Activated CD4-positive, alpha-beta T cell treated with anti-CD3 and anti-CD28 coated beads for 36 hours (primary cell): ENCODE measurements around the gene GPC6. TPM values are rescaled to one million over a fixed set of nuclear protein-coding genes. Genes with fewer than 3 reads are reported as not detected.

Experiments used
- ATAC-seq: fragments of 200-7000 bp; cut with Tn5 transposase; one replicate; pipeline ENCODE4 v1.10.0; 2021; ENCODE audit warnings: mild to moderate bottlenecking, moderate library complexity
- CTCF ChIA-PET: fragments of 350-600 bp; sonication (Branson Sonifier 250); formaldehyde crosslinking; loops from one replicate; lab custom pipeline; 2021; ENCODE audit warnings: antibody characterized with exemption; lab: Charles Lee
- POLR2A ChIA-PET: fragments of 350-600 bp; sonication (Branson Sonifier 250); formaldehyde crosslinking; loops from one replicate; lab custom pipeline; 2021; ENCODE audit warnings: antibody characterized with exemption, inconsistent platforms; lab: Charles Lee
- DNase-seq: peaks from one replicate; pipeline ENCODE4 v3.0.0-alpha.2; 2020
- H3K27ac Mint-ChIP-seq: one replicate; pipeline ENCODE4 v1.8.0; 2021; ENCODE audit warnings: mixed read lengths
- H3K27me3 Mint-ChIP-seq: one replicate; pipeline ENCODE4 v1.8.0; 2021; ENCODE audit warnings: mixed read lengths
- H3K36me3 Mint-ChIP-seq: one replicate; pipeline ENCODE4 v1.8.0; 2021; ENCODE audit warnings: low read depth, mixed read lengths
- H3K4me1 Mint-ChIP-seq: one replicate; pipeline ENCODE4 v1.8.0; 2021; ENCODE audit warnings: mixed read lengths
- H3K4me3 Mint-ChIP-seq: one replicate; pipeline ENCODE4 v1.8.0; 2021; ENCODE audit warnings: mild to moderate bottlenecking, moderate library complexity, mixed read lengths
- H3K9me3 Mint-ChIP-seq: one replicate; pipeline ENCODE4 v1.8.0; 2021; ENCODE audit warnings: low read depth, mixed read lengths
- intact Hi-C, 2 experiments: fragments of 100-400 bp; cut with DNase I in 1 of 2; cut with micrococcal nuclease in 1 of 2; formaldehyde crosslinking; loops; one replicate each; pipeline versions ENCODE4 v1.14.2 to v1.15.1; 2022 to 2024; cut with DNase I, micrococcal nuclease
- total RNA-seq, 2 experiments: library from RNA; stranded (reverse); gene quantifications; one replicate each; pipeline ENCODE4 v1.2.3, GENCODE V29; 2021

The GPC6 gene
- total RNA-seq, 2 experiments from 2014 or later: not detected

DNA sequence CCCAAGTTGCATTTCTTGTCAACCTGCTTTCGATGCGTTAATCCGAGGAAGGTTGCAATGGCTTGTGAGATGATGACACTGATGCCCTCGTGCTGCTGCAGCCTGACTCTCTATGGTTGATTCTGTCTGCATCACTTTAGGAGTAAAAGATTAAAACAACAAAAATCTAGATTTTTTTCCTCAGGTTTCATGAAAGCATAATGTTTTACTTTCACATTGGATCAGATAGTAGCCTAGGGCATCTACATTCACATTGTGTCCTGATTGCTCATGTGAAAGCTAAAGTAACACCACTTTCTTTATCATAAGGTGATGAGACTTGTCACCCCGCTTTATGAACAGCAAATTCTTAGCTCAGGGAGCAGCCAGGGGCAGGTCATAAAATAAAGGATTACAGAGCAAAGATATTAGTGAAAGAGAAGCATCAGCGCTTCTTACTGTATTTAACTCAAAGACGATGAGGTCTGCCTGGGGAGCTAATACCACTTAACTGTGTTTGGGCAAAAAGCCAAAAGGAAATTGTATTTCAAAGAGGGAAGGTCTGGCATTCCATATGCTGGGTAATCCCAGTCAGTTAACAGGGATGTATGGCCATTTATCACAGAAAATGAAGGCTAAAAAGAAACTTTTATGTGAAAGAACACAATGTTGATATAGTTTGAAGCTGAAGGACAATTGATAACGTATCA, 270.5 kb downstream of the GPC6 start:
- ChIA-PET POLR2A (interaction anchor here (0.5 to 1.0 kb wide), 2 partner anchors 10 to 654 kb away, joined by 3 to 5 read pairs; no protein-coding TSS in a partner anchor), CTCF (no interaction called here)
- Mint-ChIP-seq H3K36me3 (no peaks in the 10 kb centered on the region), H3K27me3 (peaks cover 3% of the 10 kb centered on the region), H3K9me3 (peaks cover 2% of the 10 kb centered on the region), H3K4me3 (no peak overlapping the region), H3K27ac (no peak overlapping the region), H3K4me1 (no peaks in the 10 kb centered on the region)
- intact Hi-C loops: no loop called here
- no peak for ATAC-seq
- no peak for DNase-seq

DNA sequence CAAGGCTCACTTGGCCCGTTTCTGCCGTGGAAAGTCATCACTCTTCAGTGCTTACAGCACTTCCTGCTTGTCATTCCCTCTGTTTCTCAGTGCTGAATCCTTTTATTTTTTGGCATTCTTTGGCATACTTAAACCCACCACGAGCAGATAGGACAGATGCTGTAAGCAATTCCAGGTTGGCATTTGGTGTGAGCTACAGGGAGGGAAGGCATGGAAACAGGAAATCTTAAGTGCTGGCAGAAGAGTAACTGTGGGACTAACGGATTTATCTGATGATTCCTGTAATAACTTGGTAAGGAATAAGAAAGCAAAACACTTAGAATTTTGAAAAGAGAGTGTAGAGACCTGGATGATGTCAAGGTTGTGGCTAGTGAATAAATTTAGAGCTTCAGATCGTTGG, 273.4 kb downstream of the GPC6 start:
- Mint-ChIP-seq H3K4me1 (no peaks in the 10 kb centered on the region), H3K4me3 (no peak overlapping the region), H3K9me3 (no peaks in the 10 kb centered on the region), H3K27ac (no peak overlapping the region), H3K27me3 (peaks cover 4% of the 10 kb centered on the region), H3K36me3 (no peaks in the 10 kb centered on the region)
- POLR2A ChIA-PET: no interaction called here
- CTCF ChIA-PET: no interaction called here
- intact Hi-C loops: no loop called here
- DNase-seq (no peak), ATAC-seq (no peak)

DNA sequence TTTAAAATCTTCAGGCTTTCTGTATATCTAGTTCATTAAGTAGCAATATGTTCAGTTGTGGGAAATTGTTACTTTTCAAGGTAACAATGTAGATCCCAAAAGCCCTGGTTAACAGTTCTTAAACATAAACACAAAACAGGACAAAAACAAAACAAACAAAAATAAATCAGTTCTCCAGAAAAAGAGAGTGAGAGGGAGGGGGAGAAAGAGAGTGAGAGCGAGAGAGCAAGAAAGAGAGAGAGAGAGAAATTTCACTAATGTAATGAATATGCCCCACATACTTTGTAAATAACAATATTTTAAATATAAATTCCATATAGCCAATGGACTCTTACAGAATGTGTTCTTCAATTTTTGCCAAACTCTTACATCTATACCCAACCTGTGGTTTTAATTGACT, 275.5 kb downstream of the GPC6 start:
- no peak for ATAC-seq
- POLR2A ChIA-PET: no interaction called here

DNA sequence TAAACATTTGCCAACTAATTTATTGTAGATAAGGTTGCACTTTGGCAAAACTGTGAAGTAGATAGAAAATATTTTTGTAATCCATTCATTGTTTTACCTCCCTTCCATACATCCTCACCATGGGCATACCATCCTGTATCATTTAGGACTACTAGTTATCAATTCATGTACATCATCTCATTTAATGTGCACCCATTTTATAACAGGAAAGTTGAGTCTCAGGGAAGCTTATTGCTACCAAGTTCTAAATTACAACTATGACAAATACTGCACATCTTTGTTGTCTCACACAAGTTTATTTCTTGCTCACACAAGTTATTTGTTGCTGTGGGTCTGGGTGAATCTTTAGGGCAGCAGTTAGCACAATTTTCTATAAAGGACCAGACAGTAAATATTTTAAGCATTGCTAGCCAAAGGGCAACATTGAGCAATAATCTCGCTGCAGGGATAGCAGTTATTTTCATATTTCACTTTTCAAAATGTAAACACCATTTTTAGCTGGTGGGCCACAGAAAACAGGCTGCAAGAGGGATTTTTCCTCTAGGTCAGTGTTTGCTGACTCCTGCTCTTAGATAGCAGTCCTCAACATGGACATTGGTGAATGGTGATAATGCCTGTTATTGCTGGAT, 276.5 kb downstream of the GPC6 start:
- CTCF ChIA-PET: no interaction called here
- H3K4me1 Mint-ChIP-seq: no peaks in the 10 kb centered on the region
- POLR2A ChIA-PET: no interaction called here
- H3K27me3 Mint-ChIP-seq: peaks cover 2% of the 10 kb centered on the region
- intact Hi-C loops: no loop called here
- H3K36me3 Mint-ChIP-seq: no peaks in the 10 kb centered on the region
- H3K4me3 Mint-ChIP-seq: no peak overlapping the region
- DNase-seq (no peak), ATAC-seq (no peak)
- H3K27ac Mint-ChIP-seq: no peak overlapping the region
- peaks cover 3% of the 10 kb centered on the region for H3K9me3 Mint-ChIP-seq

More for the DNA sequence above, 275.5 kb downstream of the GPC6 start:
- Mint-ChIP-seq H3K27ac (no peak overlapping the region), H3K9me3 (peaks cover 2% of the 10 kb centered on the region), H3K27me3 (peaks cover 4% of the 10 kb centered on the region), H3K4me3 (no peak overlapping the region), H3K36me3 (no peaks in the 10 kb centered on the region), H3K4me1 (no peaks in the 10 kb centered on the region)
- CTCF ChIA-PET: no interaction called here
- no peak for DNase-seq
- intact Hi-C loops: no loop called here

DNA sequence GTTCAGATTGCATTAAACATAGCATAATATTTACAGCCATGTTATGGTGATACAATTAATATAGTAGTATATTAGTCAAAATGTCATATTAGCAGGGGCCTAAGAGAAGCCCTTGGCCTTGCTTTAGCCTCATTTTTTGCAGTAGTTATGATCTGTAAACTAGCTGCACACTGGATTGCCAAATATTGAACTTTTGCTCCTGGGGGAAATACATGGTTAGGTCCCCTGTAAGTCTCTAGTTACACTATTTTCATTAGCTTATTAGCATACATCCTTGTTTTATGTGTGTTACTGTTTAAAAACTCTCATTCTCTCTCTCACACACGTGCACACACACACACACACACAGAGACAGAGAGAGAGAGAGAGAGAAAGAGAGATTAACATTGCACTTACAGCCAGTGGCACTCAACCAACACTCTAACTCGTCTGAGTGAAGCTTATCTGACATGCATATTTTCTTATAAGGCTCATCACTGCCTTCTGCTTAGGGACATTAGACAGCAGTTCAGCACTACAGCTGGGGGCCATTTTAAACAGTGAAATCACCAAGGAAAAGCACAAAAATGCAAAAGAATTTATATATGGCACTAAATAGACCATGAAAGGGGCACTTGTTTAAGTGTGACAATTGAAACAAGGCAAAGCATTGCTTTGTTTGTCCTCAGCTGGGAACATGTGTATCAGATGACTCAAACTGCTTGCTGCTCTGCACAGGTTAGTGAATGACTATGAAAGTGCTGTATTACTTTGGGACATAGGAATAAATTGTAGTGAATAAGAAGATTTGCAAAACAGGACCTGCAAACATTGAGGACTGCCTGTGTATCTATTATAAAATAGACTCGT, 278.7 kb downstream of the GPC6 start:
- intact Hi-C loops: no loop called here
- H3K27ac Mint-ChIP-seq: no peak overlapping the region

DNA sequence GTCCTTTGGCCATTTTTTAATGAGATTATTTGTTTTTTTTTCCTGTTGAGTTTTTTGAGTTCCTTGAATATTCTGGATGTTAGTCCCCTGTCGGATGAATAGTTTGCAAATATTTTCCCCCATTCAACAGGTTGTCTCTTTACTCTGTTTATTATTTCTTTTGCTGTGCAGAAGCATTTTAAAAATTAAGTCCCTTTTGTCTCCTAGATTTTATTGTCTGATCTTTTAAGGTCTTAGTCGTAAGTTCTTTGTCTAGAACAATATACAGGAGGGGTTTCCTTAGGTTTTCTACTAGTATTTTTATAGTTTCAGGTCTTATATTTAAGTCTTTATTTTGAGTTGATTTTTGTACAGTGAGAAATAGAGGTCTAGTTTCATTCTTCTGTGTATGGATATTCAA, 284.4 kb downstream of the GPC6 start:
- Mint-ChIP-seq H3K27me3 (peaks cover 4% of the 10 kb centered on the region), H3K36me3 (no peaks in the 10 kb centered on the region), H3K27ac (no peak overlapping the region), H3K4me3 (no peak overlapping the region), H3K4me1 (no peaks in the 10 kb centered on the region), H3K9me3 (peaks cover 3% of the 10 kb centered on the region)
- DNase-seq (no peak), ATAC-seq (no peak)
- ChIA-PET POLR2A (no interaction called here), CTCF (no interaction called here)
- intact Hi-C loops: no loop called here

More for the DNA sequence above, 278.7 kb downstream of the GPC6 start:
- POLR2A ChIA-PET: no interaction called here
- ATAC-seq (no peak), DNase-seq (no peak)
- CTCF ChIA-PET: no interaction called here
- Mint-ChIP-seq H3K4me1 (no peaks in the 10 kb centered on the region), H3K27me3 (peaks cover 2% of the 10 kb centered on the region), H3K9me3 (peaks cover 3% of the 10 kb centered on the region), H3K36me3 (no peaks in the 10 kb centered on the region), H3K4me3 (no peak overlapping the region)

DNA sequence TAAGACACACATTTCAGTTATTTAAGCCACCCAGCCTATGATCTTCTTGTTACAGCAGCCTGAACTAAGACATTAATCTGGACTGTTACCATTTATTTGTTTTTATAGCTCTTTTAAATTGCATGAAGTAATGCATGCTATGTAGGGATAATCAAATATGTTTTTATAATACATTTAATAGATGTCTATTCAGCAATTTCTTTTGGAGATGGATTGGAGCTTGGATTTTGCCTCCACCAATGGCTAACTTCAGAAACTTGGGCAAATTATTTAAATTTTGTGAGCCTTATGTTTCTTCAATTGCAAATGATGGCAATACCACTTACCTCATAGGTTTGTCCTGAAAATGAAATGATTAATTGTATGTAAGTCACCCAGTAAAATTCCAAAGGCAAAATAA, 288.7 kb downstream of the GPC6 start:
- H3K27ac Mint-ChIP-seq: no peak overlapping the region
- intact Hi-C loops: no loop called here
- ChIA-PET CTCF (interaction anchor here (0.7 kb wide), 1 partner anchor 892 kb away, joined by 3 read pairs; no protein-coding TSS in a partner anchor), POLR2A (no interaction called here)
- H3K36me3 Mint-ChIP-seq: no peaks in the 10 kb centered on the region
- no peak for ATAC-seq
- H3K4me1 Mint-ChIP-seq: no peaks in the 10 kb centered on the region
- peaks cover 4% of the 10 kb centered on the region for H3K27me3 Mint-ChIP-seq
- no peaks in the 10 kb centered on the region for H3K9me3 Mint-ChIP-seq
- no peak overlapping the region for H3K4me3 Mint-ChIP-seq
- DNase-seq: no peak

DNA sequence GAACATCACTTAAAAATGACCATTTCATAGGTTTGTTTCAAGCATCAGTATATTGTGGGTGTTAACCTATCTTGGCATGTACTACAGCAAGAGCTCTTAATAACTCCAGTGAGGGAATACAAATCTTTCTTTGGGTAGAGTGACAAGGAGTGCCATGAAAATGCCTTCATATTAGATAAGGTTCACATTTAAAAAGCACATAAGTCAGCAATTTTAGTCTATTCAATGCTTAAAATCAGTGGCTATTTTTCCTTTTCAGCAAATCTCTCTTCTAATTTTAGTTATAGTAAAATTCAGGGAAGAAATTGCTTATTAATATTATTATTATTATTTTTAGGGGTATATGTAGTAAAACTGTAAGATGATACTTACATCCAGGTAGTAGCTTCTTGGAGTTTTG, 291.1 kb downstream of the GPC6 start:
- Mint-ChIP-seq H3K36me3 (no peaks in the 10 kb centered on the region), H3K9me3 (no peaks in the 10 kb centered on the region), H3K27ac (no peak overlapping the region), H3K4me1 (no peaks in the 10 kb centered on the region), H3K27me3 (peaks cover 2% of the 10 kb centered on the region), H3K4me3 (no peak overlapping the region)
- intact Hi-C loops: no loop called here
- DNase-seq (no peak), ATAC-seq (no peak)
- ChIA-PET POLR2A (no interaction called here), CTCF (no interaction called here)

DNA sequence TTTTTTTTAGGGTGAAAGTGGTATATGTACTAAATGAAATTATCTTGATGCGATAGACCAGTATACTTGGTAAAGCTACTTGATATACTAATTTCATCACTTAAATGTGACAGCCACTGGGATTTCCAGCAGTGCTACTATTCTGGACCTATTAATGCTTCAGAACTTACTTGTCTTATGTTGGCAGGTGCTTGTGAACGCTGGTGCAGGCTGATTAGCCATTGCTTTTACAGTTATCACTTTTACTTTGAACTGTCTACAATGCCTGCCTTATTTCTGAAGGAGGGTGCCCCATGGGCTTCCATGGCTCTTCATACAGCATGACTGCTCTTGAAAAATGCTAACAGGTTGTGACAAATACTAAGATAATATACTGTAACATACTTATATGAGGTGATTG, 294.7 kb downstream of the GPC6 start:
- H3K27me3 Mint-ChIP-seq: no peaks in the 10 kb centered on the region
- intact Hi-C loops: no loop called here
- no peaks in the 10 kb centered on the region for H3K4me1 Mint-ChIP-seq
- DNase-seq (no peak), ATAC-seq (no peak)
- H3K27ac Mint-ChIP-seq: no peak overlapping the region
- no peak overlapping the region for H3K4me3 Mint-ChIP-seq
- no peaks in the 10 kb centered on the region for H3K36me3 Mint-ChIP-seq
- ChIA-PET POLR2A (no interaction called here), CTCF (no interaction called here)
- no peaks in the 10 kb centered on the region for H3K9me3 Mint-ChIP-seq

DNA sequence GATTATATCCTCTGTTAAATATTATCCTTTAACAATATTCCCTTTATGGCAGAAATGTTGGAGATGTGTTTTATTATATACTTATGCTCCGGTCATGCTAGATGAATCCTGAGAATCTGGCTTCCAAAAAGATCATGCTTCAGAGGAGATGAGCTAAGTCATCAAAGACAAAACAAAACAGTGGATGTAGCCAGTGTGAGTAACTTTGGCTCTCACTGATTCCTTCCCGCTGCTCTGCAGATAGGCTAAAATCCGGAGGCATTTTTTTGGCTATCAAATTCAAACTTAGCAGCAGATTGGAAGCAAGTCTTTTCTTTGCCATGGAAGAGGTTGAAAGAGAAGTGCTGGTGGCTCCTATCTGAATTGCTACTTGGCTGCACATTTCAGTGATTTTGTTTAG, 295.9 kb downstream of the GPC6 start:
- no peak for DNase-seq
- H3K9me3 Mint-ChIP-seq: no peaks in the 10 kb centered on the region
- no peaks in the 10 kb centered on the region for H3K36me3 Mint-ChIP-seq
- H3K4me3 Mint-ChIP-seq: no peak overlapping the region
- no peak for ATAC-seq
- ChIA-PET POLR2A (no interaction called here), CTCF (no interaction called here)
- H3K27ac Mint-ChIP-seq: no peak overlapping the region
- H3K4me1 Mint-ChIP-seq: no peaks in the 10 kb centered on the region
- no peaks in the 10 kb centered on the region for H3K27me3 Mint-ChIP-seq
- intact Hi-C loops: no loop called here

DNA sequence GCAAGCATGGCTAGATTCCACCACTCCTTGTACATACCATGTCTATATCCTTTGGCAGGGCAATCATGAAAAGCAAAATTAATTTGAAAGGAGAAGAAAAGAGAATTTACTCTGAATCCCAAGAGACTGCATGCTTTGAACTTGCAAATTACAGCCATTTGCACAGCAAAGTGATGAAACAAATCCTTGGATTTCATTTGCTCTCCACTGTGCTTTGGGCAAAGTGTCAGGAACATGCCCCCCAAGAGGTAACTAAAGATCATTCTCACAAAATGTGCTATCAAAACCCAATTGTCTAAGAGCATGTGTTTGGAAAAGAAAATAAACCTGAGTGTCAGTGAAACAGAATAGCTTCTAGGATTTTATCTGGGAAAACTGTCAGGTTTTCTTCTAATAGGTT, 298.5 kb downstream of the GPC6 start:
- H3K36me3 Mint-ChIP-seq: no peaks in the 10 kb centered on the region
- ATAC-seq (no peak), DNase-seq (no peak)
- no peaks in the 10 kb centered on the region for H3K4me1 Mint-ChIP-seq
- no peaks in the 10 kb centered on the region for H3K9me3 Mint-ChIP-seq
- no peak overlapping the region for H3K27ac Mint-ChIP-seq
- POLR2A ChIA-PET: no interaction called here
- CTCF ChIA-PET: no interaction called here
- intact Hi-C loops: no loop called here
- H3K27me3 Mint-ChIP-seq: no peaks in the 10 kb centered on the region
- H3K4me3 Mint-ChIP-seq: no peak overlapping the region
